ENCODE data around the gene CAMLG.
"Not testable (repeated sequence)": the region's sequence is repeated elsewhere in the genome, so short reads cannot be mapped to it uniquely, and the experiment has no call there.

CAMLG gene

GRCh38 chr5:134738133-134738962 lies at the start of gene CAMLG:
CAMLG (plus strand) TSS chr5:134738548; CDS start chr5:134738621, 73 bp downstream.
- peak; percentile 95 for DNase-seq (ENCODE audit: low read depth)

- not testable (repeated sequence) for DNase-seq (ENCODE audit: low read depth)
Observed at GRCh38 chr5:134690144-134690543, 48.2 kb upstream of the CAMLG start.

- no peak for DNase-seq (ENCODE audit: low read depth)
Observed at GRCh38 chr5:134692722-134693121, 45.6 kb upstream of the CAMLG start.

GRCh38 chr5:134708301-134708700 lies 30.0 kb upstream of the CAMLG start:
- no peak for DNase-seq (ENCODE audit: low read depth)

- no peak for DNase-seq (ENCODE audit: low read depth)
Observed at GRCh38 chr5:134714120-134714519, 24.2 kb upstream of the CAMLG start.

- DNase-seq (ENCODE audit: low read depth), result no peak
Observed at GRCh38 chr5:134714541-134714940, 23.8 kb upstream of the CAMLG start.

- not testable (repeated sequence) for DNase-seq (ENCODE audit: low read depth)
Observed at GRCh38 chr5:134715466-134715865, 22.9 kb upstream of the CAMLG start.

GRCh38 chr5:134724872-134725271 lies 13.5 kb upstream of the CAMLG start:
- DNase-seq (ENCODE audit: low read depth), result no peak

- DNase-seq (ENCODE audit: low read depth), result no peak
Observed at GRCh38 chr5:134732819-134733218, 5.5 kb upstream of the CAMLG start.

- DNase-seq (ENCODE audit: low read depth), result no peak
Observed at GRCh38 chr5:134735243-134735642, 3.1 kb upstream of the CAMLG start.

GRCh38 chr5:134736173-134736812 lies 2.1 kb upstream of the CAMLG start:
- DNase-seq (ENCODE audit: low read depth), result no peak

- DNase-seq (ENCODE audit: low read depth), result peak; percentile 7
Observed at GRCh38 chr5:134738963-134739661, 764 bp downstream of the CAMLG start.

GRCh38 chr5:134741052-134741451 lies 2.7 kb downstream of the CAMLG start:
- no peak for DNase-seq (ENCODE audit: low read depth)

GRCh38 chr5:134742134-134742533 lies 3.8 kb downstream of the CAMLG start:
- DNase-seq (ENCODE audit: low read depth), result no peak

GRCh38 chr5:134749415-134749814 lies 11.1 kb downstream of the CAMLG start:
- no peak for DNase-seq (ENCODE audit: low read depth)

- no peak for DNase-seq (ENCODE audit: low read depth)
Observed at GRCh38 chr5:134758176-134758503, 19.8 kb downstream of the CAMLG start.

GRCh38 chr5:134758504-134759341 lies 20.4 kb downstream of the CAMLG start, which contains the start of gene DDX46:
DDX46 (plus strand) TSS chr5:134758779; CDS start chr5:134758939, 160 bp downstream.
- DNase-seq (ENCODE audit: low read depth), result peak; percentile 94

- DNase-seq (ENCODE audit: low read depth), result not testable (repeated sequence)
Observed at GRCh38 chr5:134767528-134768291, 29.4 kb downstream of the CAMLG start.

- no peak for DNase-seq (ENCODE audit: low read depth)
Observed at GRCh38 chr5:134769206-134769605, 30.9 kb downstream of the CAMLG start.

GRCh38 chr5:134772461-134773125 lies 34.2 kb downstream of the CAMLG start:
- no peak for DNase-seq (ENCODE audit: low read depth)

GRCh38 chr5:134777366-134777765 lies 39.0 kb downstream of the CAMLG start:
- DNase-seq (ENCODE audit: low read depth), result no peak
